ENCODE measurements around the gene STX2. TPM values are rescaled to one million over a fixed set of nuclear protein-coding genes. Genes with fewer than 3 reads are reported as not detected.

STX2 gene
- total RNA-seq, 2 donors from 2014 or later: 18.2 to 20.2 TPM

GRCh38 chr12:130764475-130765185, 74.4 kb downstream of the STX2 start:
- Mint-ChIP-seq H3K4me1 (no peaks in the 10 kb centered on the region), H3K27ac (no peak overlapping the region), H3K27me3 (ENCODE audit: insufficient read depth) (peaks cover 5% of the 10 kb centered on the region), H3K4me3 (no peak overlapping the region), H3K36me3 (ENCODE audit: low read depth) (no peaks in the 10 kb centered on the region), H3K9me3 (no peaks in the 10 kb centered on the region)
- H3K9ac ChIP-seq (ENCODE audit: extremely low read depth, low read length, poor library complexity, severe bottlenecking): no peak overlapping the region
- no peaks in the 10 kb centered on the region for H3K27me3 ChIP-seq (ENCODE audit: control insufficient read depth, insufficient read depth, low read length, poor library complexity, severe bottlenecking)
- DNase-seq: peak; percentile 70
- H3K4me1 ChIP-seq (ENCODE audit: control insufficient read depth, insufficient read depth, low read length): no peaks in the 10 kb centered on the region
- peaks cover 18% of the 10 kb centered on the region for H3K9me3 ChIP-seq (ENCODE audit: control insufficient read depth, low read length)
- no peak overlapping the region for H3K4me3 ChIP-seq (ENCODE audit: low read length)
- WGBS, 2 experiments (ENCODE audit: insufficient coverage in 1 of 2, insufficient read length in 1 of 2): 94 to 95% methylated on average over 7 to 14 of the region's 14 CpGs
- H3K36me3 ChIP-seq (ENCODE audit: control insufficient read depth, insufficient read depth, low read length): no peaks in the 10 kb centered on the region
- TF ChIP-seq, protein P1, sequence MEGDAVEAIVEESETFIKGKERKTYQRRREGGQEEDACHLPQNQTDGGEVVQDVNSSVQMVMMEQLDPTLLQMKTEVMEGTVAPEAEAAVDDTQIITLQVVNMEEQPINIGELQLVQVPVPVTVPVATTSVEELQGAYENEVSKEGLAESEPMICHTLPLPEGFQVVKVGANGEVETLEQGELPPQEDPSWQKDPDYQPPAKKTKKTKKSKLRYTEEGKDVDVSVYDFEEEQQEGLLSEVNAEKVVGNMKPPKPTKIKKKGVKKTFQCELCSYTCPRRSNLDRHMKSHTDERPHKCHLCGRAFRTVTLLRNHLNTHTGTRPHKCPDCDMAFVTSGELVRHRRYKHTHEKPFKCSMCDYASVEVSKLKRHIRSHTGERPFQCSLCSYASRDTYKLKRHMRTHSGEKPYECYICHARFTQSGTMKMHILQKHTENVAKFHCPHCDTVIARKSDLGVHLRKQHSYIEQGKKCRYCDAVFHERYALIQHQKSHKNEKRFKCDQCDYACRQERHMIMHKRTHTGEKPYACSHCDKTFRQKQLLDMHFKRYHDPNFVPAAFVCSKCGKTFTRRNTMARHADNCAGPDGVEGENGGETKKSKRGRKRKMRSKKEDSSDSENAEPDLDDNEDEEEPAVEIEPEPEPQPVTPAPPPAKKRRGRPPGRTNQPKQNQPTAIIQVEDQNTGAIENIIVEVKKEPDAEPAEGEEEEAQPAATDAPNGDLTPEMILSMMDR (conservative IDR thresholded peaks at IDR 0.05): no peak
- no peak overlapping the region for H3K27ac ChIP-seq (ENCODE audit: low read depth, low read length)

GRCh38 chr12:130764073-130764472, 75.0 kb downstream of the STX2 start:
- Histone ChIP-seq H3K4me1 (ENCODE audit: control insufficient read depth, insufficient read depth, low read length) (no peaks in the 10 kb centered on the region), H3K9me3 (ENCODE audit: control insufficient read depth, low read length) (peaks cover 18% of the 10 kb centered on the region), H3K9ac (ENCODE audit: extremely low read depth, low read length, poor library complexity, severe bottlenecking) (no peak overlapping the region), H3K36me3 (ENCODE audit: control insufficient read depth, insufficient read depth, low read length) (no peaks in the 10 kb centered on the region), H3K4me3 (ENCODE audit: low read length) (no peak overlapping the region), H3K27ac (ENCODE audit: low read depth, low read length) (no peak overlapping the region), H3K27me3 (ENCODE audit: control insufficient read depth, insufficient read depth, low read length, poor library complexity, severe bottlenecking) (no peaks in the 10 kb centered on the region)
- Mint-ChIP-seq H3K9me3 (no peaks in the 10 kb centered on the region), H3K27ac (no peak overlapping the region), H3K4me1 (no peaks in the 10 kb centered on the region), H3K36me3 (ENCODE audit: low read depth) (no peaks in the 10 kb centered on the region), H3K27me3 (ENCODE audit: insufficient read depth) (peaks cover 5% of the 10 kb centered on the region), H3K4me3 (no peak overlapping the region)
- DNase-seq: no peak
- TF ChIP-seq, protein P1 (conservative IDR thresholded peaks at IDR 0.05): no peak
- WGBS, 2 experiments (ENCODE audit: insufficient coverage in 1 of 2, insufficient read length in 1 of 2): 93 to 100% methylated on average over 1 to 4 of the region's 4 CpGs

- DNase-seq: no peak
- H3K36me3 Mint-ChIP-seq (ENCODE audit: low read depth): no peaks in the 10 kb centered on the region
- H3K9ac ChIP-seq (ENCODE audit: extremely low read depth, low read length, poor library complexity, severe bottlenecking): no peak overlapping the region
Observed at GRCh38 chr12:130762319-130762675, 76.8 kb downstream of the STX2 start.

More at GRCh38 chr12:130762319-130762675, 76.8 kb downstream of the STX2 start:
- Histone ChIP-seq H3K9me3 (ENCODE audit: control insufficient read depth, low read length) (peaks cover 18% of the 10 kb centered on the region), H3K4me3 (ENCODE audit: low read length) (no peak overlapping the region), H3K36me3 (ENCODE audit: control insufficient read depth, insufficient read depth, low read length) (no peaks in the 10 kb centered on the region), H3K27ac (ENCODE audit: low read depth, low read length) (no peak overlapping the region), H3K27me3 (ENCODE audit: control insufficient read depth, insufficient read depth, low read length, poor library complexity, severe bottlenecking) (no peaks in the 10 kb centered on the region), H3K4me1 (ENCODE audit: control insufficient read depth, insufficient read depth, low read length) (no peaks in the 10 kb centered on the region)
- 80 to 98% methylated on average over 6 to 10 of the region's 10 CpGs for WGBS, 2 experiments (ENCODE audit: insufficient coverage in 1 of 2, insufficient read length in 1 of 2)
- TF ChIP-seq, protein P1 (conservative IDR thresholded peaks at IDR 0.05): no peak
- Mint-ChIP-seq H3K27ac (no peak overlapping the region), H3K9me3 (no peaks in the 10 kb centered on the region), H3K4me3 (no peak overlapping the region), H3K27me3 (ENCODE audit: insufficient read depth) (peaks cover 5% of the 10 kb centered on the region), H3K4me1 (no peaks in the 10 kb centered on the region)

All from endodermal cell (in vitro differentiated cells).